Measurements from ENCODE around the gene NRTN. TPM values are rescaled to one million over a fixed set of nuclear protein-coding genes. Genes with fewer than 3 reads are reported as not detected.

Gene NRTN
- total RNA-seq, 3 donors from 2014 or later (not counting 1 experiment from before 2014, with no cell fraction given): 0.33 to 0.34 TPM; not detected in 1

- intact Hi-C loops (cut with micrococcal nuclease): loop anchor here (5.0 kb wide), 1 partner anchor 220 kb away; no protein-coding TSS in a partner anchor
- H3K36me3 Mint-ChIP-seq: no peaks in the 10 kb centered on the region
- Histone ChIP-seq H3K9me3 (ENCODE audit: control insufficient read depth, insufficient read depth, low read length) (no peaks in the 10 kb centered on the region), H3K4me3 (ENCODE audit: low read length) (no peak overlapping the region), H3K36me3 (ENCODE audit: control insufficient read depth, insufficient read depth, low read length) (no peaks in the 10 kb centered on the region), H3K27ac (ENCODE audit: low read length) (no peak overlapping the region), H3K4me1 (ENCODE audit: control insufficient read depth, insufficient read depth, low read length) (peaks cover 27% of the 10 kb centered on the region), H3K27me3 (ENCODE audit: control insufficient read depth, insufficient read depth, low read length) (peaks cover 39% of the 10 kb centered on the region)
- WGBS (ENCODE audit: insufficient coverage): 15% methylated on average over 33 of the region's 33 CpGs
- H3K4me1 Mint-ChIP-seq: peaks cover 12 to 19% of the 10 kb centered on the region in 2 donors
- DNase-seq: no peak
- H3K27me3 Mint-ChIP-seq (ENCODE audit: low read depth in 2 of 2): peaks cover 5 to 55% of the 10 kb centered on the region in 2 donors
- H3K9me3 Mint-ChIP-seq: no peaks in the 10 kb centered on the region
- TF ChIP-seq, protein P1, sequence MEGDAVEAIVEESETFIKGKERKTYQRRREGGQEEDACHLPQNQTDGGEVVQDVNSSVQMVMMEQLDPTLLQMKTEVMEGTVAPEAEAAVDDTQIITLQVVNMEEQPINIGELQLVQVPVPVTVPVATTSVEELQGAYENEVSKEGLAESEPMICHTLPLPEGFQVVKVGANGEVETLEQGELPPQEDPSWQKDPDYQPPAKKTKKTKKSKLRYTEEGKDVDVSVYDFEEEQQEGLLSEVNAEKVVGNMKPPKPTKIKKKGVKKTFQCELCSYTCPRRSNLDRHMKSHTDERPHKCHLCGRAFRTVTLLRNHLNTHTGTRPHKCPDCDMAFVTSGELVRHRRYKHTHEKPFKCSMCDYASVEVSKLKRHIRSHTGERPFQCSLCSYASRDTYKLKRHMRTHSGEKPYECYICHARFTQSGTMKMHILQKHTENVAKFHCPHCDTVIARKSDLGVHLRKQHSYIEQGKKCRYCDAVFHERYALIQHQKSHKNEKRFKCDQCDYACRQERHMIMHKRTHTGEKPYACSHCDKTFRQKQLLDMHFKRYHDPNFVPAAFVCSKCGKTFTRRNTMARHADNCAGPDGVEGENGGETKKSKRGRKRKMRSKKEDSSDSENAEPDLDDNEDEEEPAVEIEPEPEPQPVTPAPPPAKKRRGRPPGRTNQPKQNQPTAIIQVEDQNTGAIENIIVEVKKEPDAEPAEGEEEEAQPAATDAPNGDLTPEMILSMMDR (IDR thresholded peaks at IDR 0.05): no peak
- H3K4me3 Mint-ChIP-seq: no peak overlapping the region
- no peak overlapping the region for H3K27ac Mint-ChIP-seq
- no peak for ATAC-seq
Measured at GRCh38 chr19:5801796-5802619, 2.9 kb upstream of the NRTN start.

DNA sequence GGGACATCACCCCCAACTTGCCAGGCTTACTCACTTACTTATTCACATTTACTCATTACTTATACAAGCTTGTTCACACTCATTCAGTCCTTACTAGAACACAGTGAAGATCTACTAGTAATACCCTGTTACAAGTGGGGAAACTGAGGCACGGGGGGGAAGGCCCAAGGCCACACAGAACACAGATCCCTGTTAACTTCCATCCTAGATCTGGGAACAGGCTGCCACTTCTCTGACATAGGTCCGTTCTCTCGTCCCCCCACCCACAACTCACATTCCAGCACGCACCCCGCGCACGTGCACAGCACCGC is 1.5 kb upstream of the NRTN start:
- no peaks in the 10 kb centered on the region for H3K36me3 ChIP-seq (ENCODE audit: control insufficient read depth, insufficient read depth, low read length)
- Mint-ChIP-seq H3K9me3 (no peaks in the 10 kb centered on the region), H3K4me1 (peaks cover 12 to 19% of the 10 kb centered on the region in 2 donors), H3K27ac (peak overlapping the region in 1 of 2 donors; percentile 91), H3K36me3 (no peaks in the 10 kb centered on the region), H3K27me3 (ENCODE audit: low read depth in 2 of 2) (peaks cover 7 to 54% of the 10 kb centered on the region in 2 donors), H3K4me3 (peak overlapping the region; percentile 78)
- H3K9me3 ChIP-seq (ENCODE audit: control insufficient read depth, insufficient read depth, low read length): no peaks in the 10 kb centered on the region
- TF ChIP-seq, protein P1 (IDR thresholded peaks at IDR 0.05): no peak
- 20% methylated on average over 8 of the region's 8 CpGs for WGBS (ENCODE audit: insufficient coverage)
- no peak overlapping the region for H3K27ac ChIP-seq (ENCODE audit: low read length)
- ATAC-seq: no peak
- H3K4me1 ChIP-seq (ENCODE audit: control insufficient read depth, insufficient read depth, low read length): peaks cover 27% of the 10 kb centered on the region
- no peak for DNase-seq
- intact Hi-C loops (cut with micrococcal nuclease): loop anchor here (5.0 kb wide), 1 partner anchor 219 kb away; no protein-coding TSS in a partner anchor
- H3K4me3 ChIP-seq (ENCODE audit: low read length): no peak overlapping the region
- H3K27me3 ChIP-seq (ENCODE audit: control insufficient read depth, insufficient read depth, low read length): peaks cover 39% of the 10 kb centered on the region

DNA sequence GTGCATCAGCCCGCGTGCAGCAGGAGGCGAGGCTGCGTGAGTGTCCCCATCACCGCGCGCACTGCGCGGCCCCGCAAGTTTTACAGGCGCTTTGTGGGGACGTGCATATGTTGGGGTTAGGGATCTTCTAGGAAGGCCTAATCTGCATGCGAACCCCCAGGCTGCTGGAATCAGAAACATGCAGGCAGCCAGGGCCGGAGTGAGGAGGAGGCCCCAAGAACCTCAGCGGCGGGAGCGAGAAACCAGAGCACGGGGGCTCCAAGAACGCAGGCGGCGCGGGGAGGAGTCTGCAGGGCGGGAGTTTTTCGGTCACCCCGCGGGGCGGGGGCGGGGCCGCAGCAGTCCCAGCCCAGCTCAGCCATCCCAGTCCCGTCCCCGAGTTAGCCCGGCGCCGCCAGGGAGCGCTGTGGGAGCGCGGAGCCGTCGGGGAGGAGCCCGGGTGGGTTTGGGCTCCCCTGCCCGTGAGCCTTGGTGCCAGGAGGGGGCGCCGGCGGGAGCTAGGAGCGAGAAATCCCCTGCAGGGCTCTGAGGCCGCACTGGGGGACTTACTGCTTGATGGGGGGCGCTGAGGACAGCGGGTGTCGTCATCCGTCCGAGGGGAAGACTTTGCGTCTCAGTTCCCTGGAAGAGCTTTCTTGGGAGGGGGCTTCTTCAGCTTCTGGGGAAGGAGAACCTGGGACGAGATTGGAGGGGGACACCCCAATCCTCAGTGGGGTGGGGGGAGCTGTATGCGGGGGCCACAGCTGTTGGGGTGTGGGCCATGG is 933 bp upstream of the NRTN start:
- Mint-ChIP-seq H3K27ac (peak overlapping the region; percentile 74 to 91), H3K36me3 (no peaks in the 10 kb centered on the region), H3K27me3 (ENCODE audit: low read depth in 2 of 2) (peaks cover 7 to 50% of the 10 kb centered on the region in 2 donors), H3K4me3 (peak overlapping the region; percentile 78), H3K9me3 (no peaks in the 10 kb centered on the region), H3K4me1 (peaks cover 12 to 19% of the 10 kb centered on the region in 2 donors)
- Histone ChIP-seq H3K36me3 (ENCODE audit: control insufficient read depth, insufficient read depth, low read length) (no peaks in the 10 kb centered on the region), H3K9me3 (ENCODE audit: control insufficient read depth, insufficient read depth, low read length) (no peaks in the 10 kb centered on the region), H3K27me3 (ENCODE audit: control insufficient read depth, insufficient read depth, low read length) (peaks cover 39% of the 10 kb centered on the region), H3K4me3 (ENCODE audit: low read length) (no peak overlapping the region), H3K4me1 (ENCODE audit: control insufficient read depth, insufficient read depth, low read length) (peaks cover 27% of the 10 kb centered on the region), H3K27ac (ENCODE audit: low read length) (no peak overlapping the region)
- ATAC-seq (peak; percentile 92 to 95 (median 94)), DNase-seq (peak; percentile 85 to 96)
- intact Hi-C loops (cut with micrococcal nuclease): loop anchor here (1.0 to 5.0 kb wide), 3 partner anchors 89 to 218 kb away; partner anchors contain the start of gene VMAC
- WGBS (ENCODE audit: insufficient coverage): under 1% methylated on average over 54 of the region's 54 CpGs
- TF ChIP-seq, protein P1 (IDR thresholded peaks at IDR 0.05): peak; percentile 87
